HFFc6 (cell line): ENCODE measurements around the gene H6PD. TPM values are rescaled to one million over a fixed set of nuclear protein-coding genes. Genes with fewer than 3 reads are reported as not detected.

Experiments used
- DNase-seq: peaks from one replicate; pipeline ENCODE4 v3.0.0-alpha.2; 2018
- H3K27ac Mint-ChIP-seq: 2 replicates; pipeline ENCODE4 v1.8.0; 2020; ENCODE audit warnings: mild to moderate bottlenecking, mixed read lengths
- H3K27me3 Mint-ChIP-seq: 2 replicates; pipeline ENCODE4 v1.8.0; 2021; ENCODE audit warnings: mild to moderate bottlenecking, moderate library complexity, mixed read lengths; ENCODE audit not compliant: insufficient read depth
- H3K36me3 Mint-ChIP-seq: 2 replicates; pipeline ENCODE4 v1.8.0; 2021; ENCODE audit warnings: low read depth, mixed read lengths
- H3K4me1 Mint-ChIP-seq: 2 replicates; pipeline ENCODE4 v1.8.0; 2020; ENCODE audit warnings: low read depth, mixed read lengths
- H3K4me3 Mint-ChIP-seq: 2 replicates; pipeline ENCODE4 v1.8.0; 2020; ENCODE audit warnings: mild to moderate bottlenecking, moderate library complexity, mixed read lengths
- H3K9me3 Mint-ChIP-seq: 2 replicates; pipeline ENCODE4 v1.8.0; 2020; ENCODE audit warnings: mild to moderate bottlenecking, mixed read lengths
- total RNA-seq, 6 experiments: library from RNA; stranded (reverse); fragmentation: NEBNext Ultra II Directional; extraction: Animal tissue kit (Norgen Biotek cat#: 25700); gene quantifications; 2 replicates in 1 of 6; 3 replicates in 5 of 6; pipeline ENCODE4 v1.2.3, GENCODE V29; 2021
- TF ChIP-seq, protein P1 (sequence below): fragments of 200-600 bp; sonication (generic); IDR thresholded peaks from 2 replicates; pipeline ENCODE4 v1.5.0; 2021; ENCODE audit warnings: antibody characterized with exemption, mild to moderate bottlenecking

The H6PD gene
- total RNA-seq, 6 experiments from 2014 or later: 14.6 to 19.6 (median 16.1) TPM

GRCh38 chr1:9302745-9303524 is 68.4 kb downstream of the H6PD start:
- peak; percentile 96 for DNase-seq
- peak overlapping the region; percentile 61 for H3K4me3 Mint-ChIP-seq
- H3K27ac Mint-ChIP-seq: peak overlapping the region; percentile 87
- no peaks in the 10 kb centered on the region for H3K9me3 Mint-ChIP-seq
- peaks cover 54% of the 10 kb centered on the region for H3K4me1 Mint-ChIP-seq
- TF ChIP-seq, protein P1, sequence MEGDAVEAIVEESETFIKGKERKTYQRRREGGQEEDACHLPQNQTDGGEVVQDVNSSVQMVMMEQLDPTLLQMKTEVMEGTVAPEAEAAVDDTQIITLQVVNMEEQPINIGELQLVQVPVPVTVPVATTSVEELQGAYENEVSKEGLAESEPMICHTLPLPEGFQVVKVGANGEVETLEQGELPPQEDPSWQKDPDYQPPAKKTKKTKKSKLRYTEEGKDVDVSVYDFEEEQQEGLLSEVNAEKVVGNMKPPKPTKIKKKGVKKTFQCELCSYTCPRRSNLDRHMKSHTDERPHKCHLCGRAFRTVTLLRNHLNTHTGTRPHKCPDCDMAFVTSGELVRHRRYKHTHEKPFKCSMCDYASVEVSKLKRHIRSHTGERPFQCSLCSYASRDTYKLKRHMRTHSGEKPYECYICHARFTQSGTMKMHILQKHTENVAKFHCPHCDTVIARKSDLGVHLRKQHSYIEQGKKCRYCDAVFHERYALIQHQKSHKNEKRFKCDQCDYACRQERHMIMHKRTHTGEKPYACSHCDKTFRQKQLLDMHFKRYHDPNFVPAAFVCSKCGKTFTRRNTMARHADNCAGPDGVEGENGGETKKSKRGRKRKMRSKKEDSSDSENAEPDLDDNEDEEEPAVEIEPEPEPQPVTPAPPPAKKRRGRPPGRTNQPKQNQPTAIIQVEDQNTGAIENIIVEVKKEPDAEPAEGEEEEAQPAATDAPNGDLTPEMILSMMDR: peak; percentile 18; the same call in 1 of the 2 replicates
- H3K36me3 Mint-ChIP-seq: peaks cover 22% of the 10 kb centered on the region
- H3K27me3 Mint-ChIP-seq: no peaks in the 10 kb centered on the region

DNA sequence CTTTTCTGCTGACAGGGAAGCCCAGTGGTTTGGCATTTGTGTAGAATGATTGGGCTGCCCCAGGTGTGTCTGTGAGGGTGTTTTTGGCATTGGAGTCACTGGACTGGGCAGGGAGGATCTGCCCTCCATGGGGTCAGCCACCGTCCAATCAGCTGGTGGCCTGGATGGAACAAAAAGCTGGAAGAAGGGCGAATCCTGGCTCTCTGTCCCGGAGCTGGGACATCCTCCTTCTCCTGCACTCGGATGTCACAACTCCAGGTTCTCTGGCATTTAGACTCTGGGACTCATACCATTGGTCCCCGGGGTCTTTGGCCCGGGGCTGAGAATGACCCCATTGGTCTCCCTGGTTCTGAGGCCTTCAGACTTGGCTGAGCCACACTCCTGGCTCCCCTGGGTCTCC is 69.3 kb downstream of the H6PD start:
- no peak overlapping the region for H3K4me3 Mint-ChIP-seq
- peaks cover 53% of the 10 kb centered on the region for H3K4me1 Mint-ChIP-seq
- no peak overlapping the region for H3K27ac Mint-ChIP-seq
- no peak for DNase-seq
- no peaks in the 10 kb centered on the region for H3K27me3 Mint-ChIP-seq
- TF ChIP-seq, protein P1: no peak
- H3K9me3 Mint-ChIP-seq: no peaks in the 10 kb centered on the region
- peaks cover 17% of the 10 kb centered on the region for H3K36me3 Mint-ChIP-seq

GRCh38 chr1:9305216-9305615 is 70.6 kb downstream of the H6PD start:
- TF ChIP-seq, protein P1: no peak
- peaks cover 40% of the 10 kb centered on the region for H3K4me1 Mint-ChIP-seq

DNA sequence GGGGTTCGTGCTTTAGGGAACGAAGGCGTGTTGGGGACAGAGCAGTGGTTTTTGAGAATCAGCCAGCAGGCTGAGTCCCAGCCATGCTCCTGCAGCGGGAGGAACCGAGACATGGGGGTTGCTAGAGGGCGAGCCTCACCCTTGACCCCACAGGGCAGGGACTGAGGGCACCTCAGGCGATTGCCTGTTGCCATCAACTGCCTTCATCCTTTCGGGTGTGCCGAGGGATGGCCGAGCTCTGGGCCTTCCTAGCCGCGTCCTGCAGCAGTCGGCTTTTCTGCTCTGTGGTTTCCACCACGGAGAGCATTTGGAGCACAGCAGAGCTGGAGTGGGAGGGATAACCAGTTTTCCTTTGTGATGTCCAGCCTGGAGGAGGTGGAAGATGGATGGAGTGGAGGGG is 71.4 kb downstream of the H6PD start:
- Mint-ChIP-seq H3K36me3 (peaks cover 9% of the 10 kb centered on the region), H3K27ac (no peak overlapping the region), H3K27me3 (no peaks in the 10 kb centered on the region), H3K4me3 (no peak overlapping the region), H3K4me1 (peaks cover 33% of the 10 kb centered on the region), H3K9me3 (no peaks in the 10 kb centered on the region)
- DNase-seq: no peak
- TF ChIP-seq, protein P1: no peak

More at GRCh38 chr1:9305216-9305615, 70.6 kb downstream of the H6PD start:
- H3K4me3 Mint-ChIP-seq: no peak overlapping the region
- H3K9me3 Mint-ChIP-seq: no peaks in the 10 kb centered on the region
- no peak for DNase-seq
- H3K27me3 Mint-ChIP-seq: no peaks in the 10 kb centered on the region
- no peak overlapping the region for H3K27ac Mint-ChIP-seq
- H3K36me3 Mint-ChIP-seq: peaks cover 17% of the 10 kb centered on the region

GRCh38 chr1:9307303-9307702 is 72.7 kb downstream of the H6PD start:
- H3K4me1 Mint-ChIP-seq: peaks cover 22% of the 10 kb centered on the region
- DNase-seq: no peak
- no peak overlapping the region for H3K4me3 Mint-ChIP-seq
- H3K27me3 Mint-ChIP-seq: no peaks in the 10 kb centered on the region
- TF ChIP-seq, protein P1: no peak
- H3K9me3 Mint-ChIP-seq: no peaks in the 10 kb centered on the region
- H3K27ac Mint-ChIP-seq: no peak overlapping the region
- 0 out of 2 replicates have a peak, but pooled peaks cover 4% of the 10 kb centered on the region for H3K36me3 Mint-ChIP-seq
